HG02938 (cell line): ENCODE measurements around the gene AK2.
"Not testable (repeated sequence)": the region's sequence is repeated elsewhere in the genome, so short reads cannot be mapped to it uniquely, and the experiment has no call there.

Experiments
- ATAC-seq: cut with Tn5 transposase; IDR thresholded peaks from one replicate; pipeline ENCODE4 v1.9.1; 2021; ENCODE audit warnings: mild to moderate bottlenecking, moderate library complexity; ENCODE audit not compliant: unreplicated experiment

Gene AK2

GRCh38 chr1:32978854-32979253 lies 57.8 kb downstream of the AK2 start:
- ATAC-seq = no peak

DNA sequence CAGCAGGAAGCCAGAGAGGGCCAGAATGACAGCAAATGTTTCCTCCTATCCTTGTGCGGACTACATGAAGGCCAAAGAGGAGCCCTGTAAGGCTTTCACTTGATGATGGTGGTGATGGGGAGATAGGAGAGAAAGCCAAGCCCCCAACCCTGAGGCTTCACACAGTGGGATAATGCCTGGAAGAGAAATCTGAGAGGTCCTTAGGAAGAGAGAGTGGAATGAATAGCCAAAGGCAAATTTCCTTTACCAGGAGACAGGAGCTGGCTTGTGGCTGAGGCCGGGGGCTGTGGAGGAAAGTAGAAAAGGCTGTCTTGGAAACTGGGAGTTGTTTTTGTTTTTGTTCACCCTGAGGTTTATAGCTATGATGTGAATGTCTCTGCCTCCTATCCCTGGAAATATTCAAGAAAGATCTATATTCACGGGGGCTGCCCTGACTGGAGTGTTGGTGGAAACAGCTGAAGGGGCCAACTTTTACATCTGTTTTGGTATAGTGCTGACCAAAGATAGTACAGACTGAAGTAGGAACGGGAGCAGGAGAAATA lies 59.1 kb downstream of the AK2 start:
- ATAC-seq = no peak

GRCh38 chr1:32975055-32975454 lies 61.6 kb downstream of the AK2 start:
- ATAC-seq = not testable (repeated sequence)

- ATAC-seq = not testable (repeated sequence)
Measured at GRCh38 chr1:32973458-32973857, 63.2 kb downstream of the AK2 start.

GRCh38 chr1:32972814-32973428 lies 63.8 kb downstream of the AK2 start:
- no peak for ATAC-seq

DNA sequence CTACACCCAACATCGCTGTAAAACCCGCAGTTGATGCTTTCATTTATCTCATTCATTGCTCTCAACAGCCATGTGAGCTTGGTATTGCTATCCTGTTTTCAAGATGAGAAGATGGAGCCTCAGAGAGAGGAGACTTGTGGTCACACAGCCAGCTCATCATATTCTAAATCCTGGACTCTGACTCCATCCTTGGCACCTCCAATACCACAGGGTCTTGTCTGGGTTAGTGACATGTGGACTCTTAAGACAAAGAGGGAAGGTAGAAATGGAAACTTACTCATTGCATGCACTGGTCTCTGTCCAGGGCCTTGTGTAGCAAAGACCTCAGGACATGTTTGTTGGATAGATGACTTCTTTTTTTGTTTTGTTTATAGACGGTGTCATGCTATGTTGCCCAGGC lies 65.1 kb downstream of the AK2 start:
- ATAC-seq = no peak

GRCh38 chr1:32971156-32971555 lies 65.5 kb downstream of the AK2 start:
- no peak for ATAC-seq

DNA sequence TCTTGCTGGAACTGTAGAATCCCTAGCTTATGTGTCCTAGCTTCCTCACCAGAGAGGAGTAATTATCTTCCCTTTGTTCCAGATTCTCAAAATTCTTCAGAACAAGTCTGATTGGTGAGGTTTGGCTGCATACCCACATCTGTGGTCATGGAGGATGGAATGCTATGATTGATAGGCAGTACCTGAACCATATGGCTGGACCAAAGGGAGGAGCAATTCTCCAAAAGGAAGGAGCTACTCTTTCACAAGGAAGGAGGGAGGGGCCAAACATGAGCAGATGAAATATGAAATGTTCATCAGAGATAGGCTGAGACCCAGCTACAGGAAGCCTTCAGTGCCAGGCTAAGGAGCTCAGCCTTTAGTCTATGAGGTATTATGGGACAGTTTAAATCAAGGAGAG lies 67.1 kb downstream of the AK2 start:
- ATAC-seq = no peak

DNA sequence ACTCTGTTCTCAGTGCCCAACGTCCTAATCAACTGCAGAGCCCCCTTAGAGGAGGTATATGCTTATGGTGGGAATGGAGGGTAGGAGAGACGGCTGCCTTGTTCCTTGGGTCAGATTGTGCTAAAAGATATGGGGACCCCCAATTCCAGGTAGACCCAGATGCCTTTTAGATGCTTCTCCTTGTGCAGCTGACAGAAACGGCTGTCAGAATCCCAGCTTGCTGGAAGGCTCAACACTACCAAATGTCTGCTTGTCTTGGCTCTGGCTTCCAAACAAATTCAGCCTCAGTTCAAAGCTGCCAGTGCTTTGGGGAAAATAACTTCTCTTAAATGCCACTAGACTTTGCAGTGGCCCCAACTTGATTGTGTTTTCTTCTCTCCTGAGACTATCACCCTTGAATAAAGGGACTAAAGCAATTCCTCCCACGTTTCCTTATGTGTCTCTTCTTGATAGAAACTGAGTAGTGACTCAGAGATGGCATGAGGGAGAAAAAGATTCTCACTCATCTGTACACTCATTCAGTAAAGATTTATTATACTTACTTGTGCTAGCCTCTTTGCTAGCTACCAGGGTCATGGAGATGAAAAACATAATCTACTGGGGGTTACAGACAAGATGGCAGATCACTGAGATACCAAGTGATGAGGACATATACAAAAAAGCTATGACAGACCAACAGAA lies 68.7 kb downstream of the AK2 start:
- no peak for ATAC-seq

DNA sequence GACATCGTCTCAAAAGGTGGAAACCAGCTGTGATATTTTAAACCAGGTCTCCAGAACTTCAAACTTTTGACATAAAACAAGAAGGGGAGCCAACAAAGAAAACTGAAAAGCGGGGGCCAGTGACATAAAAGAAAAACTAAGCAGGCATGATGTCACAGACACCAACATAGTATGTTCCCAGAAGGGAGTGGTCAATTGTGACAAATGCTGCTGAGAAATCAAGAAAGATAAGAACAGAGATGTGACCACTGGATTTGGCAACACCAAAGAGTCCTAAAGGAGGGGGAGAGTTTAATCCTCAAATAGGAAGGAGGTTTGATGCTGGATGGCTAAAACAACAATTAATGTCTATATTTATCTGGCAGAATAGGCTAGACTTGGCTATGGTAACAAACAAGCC lies 69.8 kb downstream of the AK2 start:
- no peak for ATAC-seq

DNA sequence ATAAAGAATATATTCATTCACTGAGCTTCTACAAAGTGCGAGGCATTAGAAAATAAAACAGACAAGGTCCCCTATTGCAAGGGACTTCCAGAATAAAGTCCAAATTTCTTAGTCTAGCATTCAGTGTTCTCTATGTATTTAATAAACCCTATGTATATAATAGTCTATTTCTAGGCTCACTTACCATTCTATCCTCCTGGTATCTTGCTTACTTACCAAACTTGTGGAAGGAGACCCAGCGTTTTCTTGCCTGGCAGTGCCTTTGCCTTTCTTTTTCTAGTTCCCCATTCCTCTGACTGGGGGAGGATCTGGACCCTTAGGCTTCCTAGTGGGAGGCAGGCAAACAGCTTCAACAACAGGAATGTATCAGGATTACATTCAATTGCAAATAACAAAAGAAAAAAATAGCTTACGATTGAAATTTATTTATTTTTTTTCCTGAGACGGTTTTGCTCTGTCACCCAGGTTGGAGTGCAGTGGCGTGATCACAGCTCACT lies 71.4 kb downstream of the AK2 start:
- ATAC-seq = no peak

- peak; percentile 83 for ATAC-seq
Measured at GRCh38 chr1:32964461-32965250, 72.0 kb downstream of the AK2 start, which contains the start of gene RNF19B. Gene RNF19B (minus strand): TSS chr1:32964809. CDS start chr1:32964685, 124 bp downstream.

DNA sequence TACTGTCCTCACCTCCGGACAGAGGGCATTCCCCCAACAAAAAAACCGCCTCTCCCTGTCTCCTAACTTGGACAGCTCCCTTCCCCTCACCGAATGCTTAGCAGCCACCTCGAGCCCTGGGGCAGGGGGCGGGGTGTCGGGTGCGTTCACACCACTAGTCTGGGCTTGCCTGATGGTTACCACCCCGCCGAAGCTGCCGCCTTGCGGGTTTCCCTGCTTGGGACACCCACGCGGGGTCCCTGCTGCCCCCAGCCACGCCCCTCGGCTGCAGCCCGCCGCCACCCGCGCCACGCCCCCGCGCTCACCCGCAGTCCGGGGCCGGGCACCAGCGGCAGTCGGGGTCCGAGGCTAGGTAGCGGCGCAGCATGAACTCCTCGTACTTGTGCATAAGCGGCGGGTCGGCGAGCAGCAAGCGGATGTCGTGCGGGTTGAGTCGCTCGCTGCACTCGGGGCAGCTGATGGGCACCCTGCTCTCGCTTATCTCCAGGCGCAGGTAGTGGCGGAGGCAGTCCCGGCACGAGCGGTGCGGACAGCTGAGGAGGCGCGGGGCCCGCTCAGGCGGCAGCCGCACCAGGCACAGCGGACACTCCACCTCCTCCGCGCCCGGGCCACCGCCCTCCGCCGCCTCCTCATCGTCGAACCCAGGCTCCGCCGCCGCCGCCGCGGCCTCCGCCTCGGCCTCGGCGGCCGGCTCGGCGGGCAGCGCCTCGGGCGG lies 72.8 kb downstream of the AK2 start:
- ATAC-seq = peak; percentile 21

DNA sequence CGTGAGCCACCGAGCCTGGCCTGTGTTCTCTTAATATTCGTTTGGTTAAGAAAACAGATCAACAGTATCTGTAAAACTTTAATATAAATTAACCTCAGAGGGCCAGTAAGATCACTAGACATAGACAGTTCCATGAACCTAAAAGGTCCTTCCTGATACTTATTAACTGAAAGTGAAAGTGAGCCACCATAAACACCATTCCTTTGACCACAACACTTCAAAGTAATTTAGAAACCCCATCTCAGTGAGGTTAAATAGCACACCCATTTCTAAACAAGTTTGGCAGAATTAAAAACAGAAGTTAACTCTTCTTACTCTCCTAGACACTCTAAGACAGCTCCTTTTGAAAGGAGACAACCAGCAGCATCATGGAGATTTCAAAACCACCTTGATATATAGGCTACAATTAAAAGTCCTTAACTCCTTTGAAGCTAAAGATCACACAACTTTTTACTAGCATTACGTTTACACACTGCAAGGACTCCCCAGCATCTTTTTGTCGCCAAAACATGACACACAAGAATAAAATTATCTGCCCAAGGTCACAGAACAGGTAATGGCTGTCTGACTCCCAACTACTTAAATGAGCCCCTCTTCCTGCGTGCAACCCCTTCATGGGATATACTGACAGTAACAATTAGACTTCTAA lies 74.3 kb downstream of the AK2 start:
- ATAC-seq = no peak

- ATAC-seq = no peak
Measured at GRCh38 chr1:32960819-32961355, 75.8 kb downstream of the AK2 start.

- no peak for ATAC-seq
Measured at GRCh38 chr1:32960342-32960741, 76.3 kb downstream of the AK2 start.

- ATAC-seq = no peak
Measured at GRCh38 chr1:32958827-32959226, 77.9 kb downstream of the AK2 start.
